Stimulated activated CD4-positive, alpha-beta T cell treated with anti-CD3 and anti-CD28 coated beads, Interleukin-2, amount 100 ng/mL, for 48 hours (primary cell): Measurements from ENCODE around the gene ADRM1.

Source experiments
- DNase-seq, 2 donors: peaks; one replicate each; pipeline ENCODE4 v3.0.0-alpha.2; 2020

Gene ADRM1

GRCh38 chr20:62281161-62281933 lies 21.4 kb upstream of the ADRM1 start:
- no peak for DNase-seq

GRCh38 chr20:62282103-62282502 lies 20.7 kb upstream of the ADRM1 start:
- no peak for DNase-seq

- no peak for DNase-seq
Observed at GRCh38 chr20:62282877-62283503, 19.8 kb upstream of the ADRM1 start.

- DNase-seq = no peak
Observed at GRCh38 chr20:62284448-62284847, 18.3 kb upstream of the ADRM1 start.

GRCh38 chr20:62285151-62285550 lies 17.6 kb upstream of the ADRM1 start:
- DNase-seq = no peak

GRCh38 chr20:62285722-62286121 lies 17.1 kb upstream of the ADRM1 start:
- no peak for DNase-seq

- no peak for DNase-seq
Observed at GRCh38 chr20:62286493-62287064, 16.2 kb upstream of the ADRM1 start.

GRCh38 chr20:62287129-62287528 lies 15.7 kb upstream of the ADRM1 start:
- DNase-seq = no peak

GRCh38 chr20:62287759-62288534 lies 14.8 kb upstream of the ADRM1 start:
- no peak for DNase-seq

- DNase-seq = no peak
Observed at GRCh38 chr20:62288535-62289105, 14.2 kb upstream of the ADRM1 start.

GRCh38 chr20:62289131-62289530 lies 13.7 kb upstream of the ADRM1 start:
- DNase-seq = no peak

- DNase-seq = no peak
Observed at GRCh38 chr20:62289898-62290297, 12.9 kb upstream of the ADRM1 start.

GRCh38 chr20:62291251-62292066 lies 11.3 kb upstream of the ADRM1 start:
- DNase-seq = no peak

GRCh38 chr20:62292108-62292507 lies 10.7 kb upstream of the ADRM1 start:
- DNase-seq = no peak

- DNase-seq = no peak
Observed at GRCh38 chr20:62293111-62293784, 9.5 kb upstream of the ADRM1 start.

- DNase-seq = no peak
Observed at GRCh38 chr20:62293946-62294345, 8.9 kb upstream of the ADRM1 start.

GRCh38 chr20:62294516-62294915 lies 8.3 kb upstream of the ADRM1 start:
- DNase-seq = no peak

- no peak for DNase-seq
Observed at GRCh38 chr20:62296724-62297448, 5.9 kb upstream of the ADRM1 start.

- no peak for DNase-seq
Observed at GRCh38 chr20:62297449-62298227, 5.2 kb upstream of the ADRM1 start.
